Lung (tissue), 12 donors: ENCODE data around the gene TTPAL. TPM values are rescaled to one million over a fixed set of nuclear protein-coding genes. Genes with fewer than 3 reads are reported as not detected.

ENCODE experiments used
- ATAC-seq: fragments of 200-7000 bp; cut with Tn5 transposase; one replicate; pipeline ENCODE4 v1.9.1; 2020; ENCODE audit warnings: moderate number of reproducible peaks; ENCODE audit not compliant: insufficient read depth, low FRiP score
- DNase-seq, 3 donors: peaks; one replicate each; pipeline ENCODE4 v3.0.0-alpha.2; 2013 to 2017
- H3K27ac ChIP-seq, 2 donors: one replicate each; pipeline ENCODE4 v1.5.1; 2013; ENCODE audit warnings: mild to moderate bottlenecking in 2 of 2, moderate library complexity in 2 of 2, control low read depth in 1 of 2, inconsistent platforms in 1 of 2, low read depth in 1 of 2, low read length in 1 of 2
- H3K27me3 ChIP-seq, 3 donors: one replicate each; pipeline ENCODE4 v1.5.1; 2013; ENCODE audit warnings: low read length in 2 of 3; ENCODE audit not compliant: control insufficient read depth in 3 of 3, insufficient read depth in 3 of 3
- H3K36me3 ChIP-seq, 4 donors: one replicate each; pipeline ENCODE4 v1.5.1; 2013; ENCODE audit warnings: low read length in 4 of 4, mild to moderate bottlenecking in 1 of 4, moderate library complexity in 1 of 4; ENCODE audit not compliant: control insufficient read depth in 4 of 4, insufficient read depth in 4 of 4
- H3K4me1 ChIP-seq, 5 donors: one replicate each; pipeline ENCODE4 v1.5.1; 2013; ENCODE audit warnings: low read length in 5 of 5, mild to moderate bottlenecking in 2 of 5, moderate library complexity in 1 of 5; ENCODE audit not compliant: control insufficient read depth in 5 of 5, insufficient read depth in 5 of 5
- H3K4me3 ChIP-seq: one replicate; pipeline ENCODE4 v1.5.1; 2013; ENCODE audit warnings: mild to moderate bottlenecking, control low read depth, moderate library complexity
- H3K9ac ChIP-seq, 2 donors: one replicate each; pipeline ENCODE4 v1.5.1; 2013; ENCODE audit warnings: low read length in 2 of 2, control low read depth in 1 of 2; ENCODE audit not compliant: insufficient read depth in 1 of 2
- H3K9me3 ChIP-seq, 4 donors: one replicate each; pipeline ENCODE4 v1.5.1; 2013; ENCODE audit warnings: low read length in 3 of 4, mild to moderate bottlenecking in 1 of 4, moderate library complexity in 1 of 4; ENCODE audit not compliant: control insufficient read depth in 4 of 4, insufficient read depth in 3 of 4
- CTCF ChIP-seq: IDR thresholded peaks from 2 replicates; pipeline ENCODE4 v1.5.1; 2012; ENCODE audit warnings: mild to moderate bottlenecking; ENCODE audit errors: control extremely low read depth, extremely low read depth
- WGBS, 2 donors: extraction: QIAGEN DNeasy Blood & Tissue Kit; methylation state at CpG; one replicate each; pipeline ENCODE4 v1.1.7; 2013; 5-methylcytosine and 5-hydroxymethylcytosine counted together
- polyA plus RNA-seq, 2 donors: library from polyadenylated mRNA; stranded (reverse); fragments of 200-250 nt; gene quantifications; one replicate each; pipeline ENCODE4 v1.2.1, GENCODE V29; 2013
- total RNA-seq, 2 donors: library from RNA; depleted of rRNA in 1 of 2; stranded (reverse); fragments of >200 nt in 1 of 2; gene quantifications; one replicate each; pipeline ENCODE4 v1.2.1, GENCODE V29; 2014 to 2021
- donor health status: control.
- donor health status: control.
- donor health status: Bipolar disorder and iron deficiency.
- donor health status: healthy.
- donor health status: DM: yes; HTN: yes; CAD: no.

TTPAL gene
- total and polyA plus RNA-seq, 4 donors = 3.2 to 13.8 (median 6.2) TPM

GRCh38 chr20:44526129-44526528, 50.5 kb downstream of the TTPAL start:
- peaks cover 0 to 2% (median 0%) of the 10 kb centered on the region in 3 donors for H3K27me3 ChIP-seq
- H3K27ac ChIP-seq = no peak overlapping the region
- ATAC-seq (no peak), DNase-seq (no peak)
- peaks cover 0 to 4% (median 0%) of the 10 kb centered on the region in 5 donors for H3K4me1 ChIP-seq
- no peak overlapping the region for H3K9ac ChIP-seq
- H3K4me3 ChIP-seq = no peak overlapping the region
- no peak for TF ChIP-seq CTCF
- peaks cover 0 to 4% (median 0%) of the 10 kb centered on the region in 4 donors for H3K36me3 ChIP-seq
- H3K9me3 ChIP-seq = peaks cover 0 to under 1% (median 0%) of the 10 kb centered on the region in 4 donors
- 73 to 80% methylated on average over 6 of the region's 6 CpGs for WGBS, 2 donors

- H3K4me3 ChIP-seq = no peak overlapping the region
- H3K27me3 ChIP-seq = peaks cover 0 to 2% (median 0%) of the 10 kb centered on the region in 3 donors
- DNase-seq (no peak), ATAC-seq (no peak)
- TF ChIP-seq CTCF = no peak
- no peak overlapping the region for H3K9ac ChIP-seq
- H3K4me1 ChIP-seq = peaks cover 0 to 7% (median 3%) of the 10 kb centered on the region in 5 donors
- peaks cover 0 to 2% (median 0%) of the 10 kb centered on the region in 4 donors for H3K9me3 ChIP-seq
- H3K27ac ChIP-seq = no peak overlapping the region
- no peaks in the 10 kb centered on the region for H3K36me3 ChIP-seq
- 79 to 83% methylated on average over 4 of the region's 4 CpGs for WGBS, 2 donors
Observed at GRCh38 chr20:44527716-44528199, 52.1 kb downstream of the TTPAL start.

- H3K4me3 ChIP-seq = no peak overlapping the region
- peaks cover 0 to 2% (median 0%) of the 10 kb centered on the region in 4 donors for H3K9me3 ChIP-seq
- H3K4me1 ChIP-seq = peaks cover 0 to 12% (median 4%) of the 10 kb centered on the region in 5 donors
- no peak overlapping the region for H3K9ac ChIP-seq
- DNase-seq = no peak
- ATAC-seq = no peak
- no peak overlapping the region for H3K27ac ChIP-seq
- H3K36me3 ChIP-seq = no peaks in the 10 kb centered on the region
- TF ChIP-seq CTCF = no peak
- H3K27me3 ChIP-seq = peaks cover 0 to 2% (median 0%) of the 10 kb centered on the region in 3 donors
- 84 to 91% methylated on average over 6 of the region's 6 CpGs for WGBS, 2 donors
Observed at GRCh38 chr20:44528309-44528708, 52.6 kb downstream of the TTPAL start.
